ENCODE results near the gene ADAT3.

GRCh38 chr19:1949304-1950101 is 44.3 kb downstream of the ADAT3 start:
- TF ChIP-seq CTCF (IDR thresholded peaks at IDR 0.05; ENCODE audit: poor library complexity): no peak
- TF ChIP-seq EZH2 (IDR thresholded peaks at IDR 0.05; ENCODE audit: borderline replicate concordance): no peak
- no peak for TF ChIP-seq EZH2phosphoT487 (IDR thresholded peaks at IDR 0.05; ENCODE audit: low read depth, severe bottlenecking, unreplicated experiment)
